ENCODE data around the gene PXDN.
"Not testable (repeated sequence)": the region's sequence is repeated elsewhere in the genome, so short reads cannot be mapped to it uniquely, and the experiment has no call there.

PXDN gene

DNA sequence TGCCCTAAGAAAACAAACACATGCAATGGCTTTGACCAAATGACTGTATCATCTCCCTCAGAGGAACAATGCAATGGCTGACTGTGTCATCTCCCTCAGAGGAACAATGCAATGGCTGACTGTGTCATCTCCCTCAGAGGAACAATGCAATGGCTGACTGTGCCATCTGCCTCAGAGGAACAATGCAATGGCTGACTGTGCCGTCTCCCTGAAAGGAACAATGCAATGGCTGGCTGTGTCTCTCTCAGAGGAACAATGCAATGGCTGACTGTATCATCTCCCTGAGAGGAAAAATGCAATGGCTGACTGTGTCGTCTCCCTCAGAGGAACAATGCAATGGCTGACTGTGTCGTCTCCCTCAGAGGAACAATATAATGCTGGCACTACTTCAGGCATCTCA, 122.3 kb downstream of the PXDN start:
- H3K27ac ChIP-seq (ENCODE audit: insufficient read depth in 1 of 2, low read depth in 1 of 2, low read length in 2 of 2, poor library complexity in 1 of 2, severe bottlenecking in 2 of 2); POLR2A ChIA-PET; H3K4me3 ChIP-seq (ENCODE audit: control insufficient read depth in 1 of 7, extremely low read depth in 1 of 7, insufficient read depth in 4 of 7, low read depth in 2 of 7, low read length in 6 of 7); DNase-seq; H3K36me3 ChIP-seq (ENCODE audit: control insufficient read depth in 4 of 4, insufficient read depth in 4 of 4, low read length in 3 of 4); CTCF ChIA-PET; H3K4me1 ChIP-seq (ENCODE audit: control extremely low read depth in 1 of 4, control insufficient read depth in 4 of 4, insufficient read depth in 4 of 4, low read length in 3 of 4); H3K9me3 ChIP-seq (ENCODE audit: control extremely low read depth in 1 of 5, control insufficient read depth in 4 of 5, insufficient read depth in 2 of 5, low read depth in 1 of 5, low read length in 4 of 5): not testable (repeated sequence)
- WGBS (ENCODE audit: insufficient coverage) = 68% methylated on average over 3 of the region's 3 CpGs
- peaks cover 0 to 11% (median 0%) of the 10 kb centered on the region in 5 experiments for H3K27me3 ChIP-seq (replicated peaks in 2 of 5; ENCODE audit: control insufficient read depth in 4 of 5, insufficient read depth in 5 of 5, low read length in 4 of 5)

- 97% methylated on average over 13 of the region's 13 CpGs for WGBS (ENCODE audit: insufficient coverage)
- H3K36me3 ChIP-seq (ENCODE audit: control insufficient read depth in 4 of 4, insufficient read depth in 4 of 4, low read length in 3 of 4) = no peaks in the 10 kb centered on the region
- ChIA-PET POLR2A (no interaction called here), CTCF (no interaction called here)
- no peak overlapping the region for H3K27ac ChIP-seq (ENCODE audit: insufficient read depth in 1 of 2, low read depth in 1 of 2, low read length in 2 of 2, poor library complexity in 1 of 2, severe bottlenecking in 2 of 2)
- no peak for DNase-seq
- peaks cover 0 to 14% (median 1%) of the 10 kb centered on the region in 5 experiments for H3K27me3 ChIP-seq (replicated peaks in 2 of 5; ENCODE audit: control insufficient read depth in 4 of 5, insufficient read depth in 5 of 5, low read length in 4 of 5)
- no peaks in the 10 kb centered on the region for H3K4me1 ChIP-seq (ENCODE audit: control extremely low read depth in 1 of 4, control insufficient read depth in 4 of 4, insufficient read depth in 4 of 4, low read length in 3 of 4)
- H3K4me3 ChIP-seq (ENCODE audit: control insufficient read depth in 1 of 7, extremely low read depth in 1 of 7, insufficient read depth in 4 of 7, low read depth in 2 of 7, low read length in 6 of 7) = no peak overlapping the region
- no peaks in the 10 kb centered on the region for H3K9me3 ChIP-seq (ENCODE audit: control extremely low read depth in 1 of 5, control insufficient read depth in 4 of 5, insufficient read depth in 2 of 5, low read depth in 1 of 5, low read length in 4 of 5)
Measured at GRCh38 chr2:1621501-1621900, 122.8 kb downstream of the PXDN start.

DNA sequence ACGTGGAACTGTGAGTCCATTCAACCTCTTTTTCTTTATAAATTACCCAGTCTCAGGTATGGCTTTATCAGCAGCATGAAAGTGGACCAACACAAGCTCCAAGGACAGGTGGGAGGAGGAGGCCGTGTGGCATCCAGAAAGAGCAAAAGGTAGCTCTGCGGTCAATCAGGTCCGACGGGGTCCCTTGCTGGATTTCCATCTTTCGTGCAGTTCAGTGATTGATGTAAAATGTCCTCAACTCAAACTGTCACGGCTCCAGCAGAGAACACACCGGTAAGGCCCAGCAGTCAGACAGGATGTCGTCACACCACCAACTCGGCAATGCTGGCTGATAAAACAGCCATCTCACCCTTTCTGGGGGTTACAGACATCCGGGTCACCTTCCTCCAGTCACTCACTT, 123.3 kb downstream of the PXDN start:
- DNase-seq = no peak
- POLR2A ChIA-PET = no interaction called here
- 90% methylated on average over 7 of the region's 11 CpGs for WGBS (ENCODE audit: insufficient coverage)
- Histone ChIP-seq H3K9me3 (ENCODE audit: control extremely low read depth in 1 of 5, control insufficient read depth in 4 of 5, insufficient read depth in 2 of 5, low read depth in 1 of 5, low read length in 4 of 5) (no peaks in the 10 kb centered on the region), H3K4me3 (ENCODE audit: control insufficient read depth in 1 of 7, extremely low read depth in 1 of 7, insufficient read depth in 4 of 7, low read depth in 2 of 7, low read length in 6 of 7) (no peak overlapping the region), H3K36me3 (ENCODE audit: control insufficient read depth in 4 of 4, insufficient read depth in 4 of 4, low read length in 3 of 4) (no peaks in the 10 kb centered on the region), H3K27ac (ENCODE audit: insufficient read depth in 1 of 2, low read depth in 1 of 2, low read length in 2 of 2, poor library complexity in 1 of 2, severe bottlenecking in 2 of 2) (no peak overlapping the region), H3K4me1 (ENCODE audit: control extremely low read depth in 1 of 4, control insufficient read depth in 4 of 4, insufficient read depth in 4 of 4, low read length in 3 of 4) (no peaks in the 10 kb centered on the region), H3K27me3 (replicated peaks in 2 of 5; ENCODE audit: control insufficient read depth in 4 of 5, insufficient read depth in 5 of 5, low read length in 4 of 5) (peaks cover 0 to 11% (median 1%) of the 10 kb centered on the region in 5 experiments)
- CTCF ChIA-PET = no interaction called here

DNA sequence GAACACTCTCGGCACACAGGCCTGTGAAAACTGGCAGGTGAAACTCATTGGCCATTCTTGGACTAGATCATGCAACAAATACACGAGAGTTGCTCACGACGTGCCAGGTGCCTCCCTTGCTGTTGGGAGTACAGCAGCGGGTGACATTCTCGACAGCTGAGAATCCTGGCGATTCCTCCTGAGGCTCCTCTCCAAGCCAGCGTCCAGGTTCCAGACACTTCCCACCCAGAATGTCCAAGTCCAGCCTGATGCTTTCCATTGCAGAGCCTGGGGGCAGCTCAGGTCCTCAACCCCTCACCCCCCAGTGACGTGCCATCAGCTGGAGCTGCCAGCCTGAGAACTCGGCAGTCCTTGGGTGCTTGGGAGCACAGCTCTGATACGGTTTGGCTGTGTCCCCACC, 124.2 kb downstream of the PXDN start:
- Histone ChIP-seq H3K4me3 (ENCODE audit: control insufficient read depth in 1 of 7, extremely low read depth in 1 of 7, insufficient read depth in 4 of 7, low read depth in 2 of 7, low read length in 6 of 7) (no peak overlapping the region), H3K4me1 (ENCODE audit: control extremely low read depth in 1 of 4, control insufficient read depth in 4 of 4, insufficient read depth in 4 of 4, low read length in 3 of 4) (no peaks in the 10 kb centered on the region), H3K36me3 (ENCODE audit: control insufficient read depth in 4 of 4, insufficient read depth in 4 of 4, low read length in 3 of 4) (no peaks in the 10 kb centered on the region), H3K27me3 (replicated peaks in 2 of 5; ENCODE audit: control insufficient read depth in 4 of 5, insufficient read depth in 5 of 5, low read length in 4 of 5) (peaks cover 0 to 4% (median under 1%) of the 10 kb centered on the region in 5 experiments), H3K9me3 (ENCODE audit: control extremely low read depth in 1 of 5, control insufficient read depth in 4 of 5, insufficient read depth in 2 of 5, low read depth in 1 of 5, low read length in 4 of 5) (no peaks in the 10 kb centered on the region), H3K27ac (ENCODE audit: insufficient read depth in 1 of 2, low read depth in 1 of 2, low read length in 2 of 2, poor library complexity in 1 of 2, severe bottlenecking in 2 of 2) (no peak overlapping the region)
- ChIA-PET POLR2A (no interaction called here), CTCF (no interaction called here)
- no peak for DNase-seq
- 94% methylated on average over 7 of the region's 11 CpGs for WGBS (ENCODE audit: insufficient coverage)

DNA sequence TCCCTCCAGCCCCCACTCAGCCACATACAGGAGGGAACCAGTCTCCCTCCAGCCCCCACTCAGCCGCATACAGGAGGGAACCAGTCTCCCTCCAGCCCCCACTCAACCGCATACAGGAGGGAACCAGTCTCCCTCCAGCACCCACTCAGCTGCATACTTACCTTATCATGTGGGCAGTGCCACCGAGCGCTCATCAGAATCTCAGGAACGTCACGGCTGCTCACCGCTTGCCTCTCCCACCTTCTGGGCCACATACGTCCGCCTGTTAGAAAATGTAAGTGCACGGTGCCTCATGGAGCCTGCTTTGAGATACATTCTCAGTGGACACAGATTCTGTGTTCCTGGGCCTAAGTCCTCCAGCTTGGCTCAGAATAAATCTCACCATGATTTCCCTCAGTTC, 124.8 kb downstream of the PXDN start:
- H3K4me3 ChIP-seq (ENCODE audit: control insufficient read depth in 1 of 7, extremely low read depth in 1 of 7, insufficient read depth in 4 of 7, low read depth in 2 of 7, low read length in 6 of 7) = no peak overlapping the region
- H3K9me3 ChIP-seq (ENCODE audit: control extremely low read depth in 1 of 5, control insufficient read depth in 4 of 5, insufficient read depth in 2 of 5, low read depth in 1 of 5, low read length in 4 of 5) = no peaks in the 10 kb centered on the region
- ChIA-PET CTCF (no interaction called here), POLR2A (no interaction called here)
- DNase-seq = no peak
- 76% methylated on average over 9 of the region's 10 CpGs for WGBS (ENCODE audit: insufficient coverage)
- H3K4me1 ChIP-seq (ENCODE audit: control extremely low read depth in 1 of 4, control insufficient read depth in 4 of 4, insufficient read depth in 4 of 4, low read length in 3 of 4) = no peaks in the 10 kb centered on the region
- H3K27me3 ChIP-seq (replicated peaks in 2 of 5; ENCODE audit: control insufficient read depth in 4 of 5, insufficient read depth in 5 of 5, low read length in 4 of 5) = peaks cover 0 to 6% (median 0%) of the 10 kb centered on the region in 5 experiments
- H3K36me3 ChIP-seq (ENCODE audit: control insufficient read depth in 4 of 4, insufficient read depth in 4 of 4, low read length in 3 of 4) = no peaks in the 10 kb centered on the region
- H3K27ac ChIP-seq (ENCODE audit: insufficient read depth in 1 of 2, low read depth in 1 of 2, low read length in 2 of 2, poor library complexity in 1 of 2, severe bottlenecking in 2 of 2) = no peak overlapping the region

- Histone ChIP-seq H3K36me3 (ENCODE audit: control insufficient read depth in 4 of 4, insufficient read depth in 4 of 4, low read length in 3 of 4) (no peaks in the 10 kb centered on the region), H3K9me3 (ENCODE audit: control extremely low read depth in 1 of 5, control insufficient read depth in 4 of 5, insufficient read depth in 2 of 5, low read depth in 1 of 5, low read length in 4 of 5) (no peaks in the 10 kb centered on the region), H3K4me3 (ENCODE audit: control insufficient read depth in 1 of 7, extremely low read depth in 1 of 7, insufficient read depth in 4 of 7, low read depth in 2 of 7, low read length in 6 of 7) (no peak overlapping the region), H3K4me1 (ENCODE audit: control extremely low read depth in 1 of 4, control insufficient read depth in 4 of 4, insufficient read depth in 4 of 4, low read length in 3 of 4) (no peaks in the 10 kb centered on the region), H3K27me3 (replicated peaks in 2 of 5; ENCODE audit: control insufficient read depth in 4 of 5, insufficient read depth in 5 of 5, low read length in 4 of 5) (peaks cover 0 to 6% (median 0%) of the 10 kb centered on the region in 5 experiments), H3K27ac (ENCODE audit: insufficient read depth in 1 of 2, low read depth in 1 of 2, low read length in 2 of 2, poor library complexity in 1 of 2, severe bottlenecking in 2 of 2) (no peak overlapping the region)
- POLR2A ChIA-PET = no interaction called here
- CTCF ChIA-PET = no interaction called here
- no peak for DNase-seq
- no CpG with 5 or more reads among the region's 3 CpGs for WGBS (ENCODE audit: insufficient coverage)
Measured at GRCh38 chr2:1618974-1619373, 125.3 kb downstream of the PXDN start.

GRCh38 chr2:1618191-1618961, 125.9 kb downstream of the PXDN start:
- CTCF ChIA-PET = no interaction called here
- peaks cover 0 to 9% (median 0%) of the 10 kb centered on the region in 5 experiments for H3K27me3 ChIP-seq (replicated peaks in 2 of 5; ENCODE audit: control insufficient read depth in 4 of 5, insufficient read depth in 5 of 5, low read length in 4 of 5)

More at GRCh38 chr2:1618191-1618961, 125.9 kb downstream of the PXDN start:
- POLR2A ChIA-PET = no interaction called here
- no peak overlapping the region for H3K4me3 ChIP-seq (ENCODE audit: control insufficient read depth in 1 of 7, extremely low read depth in 1 of 7, insufficient read depth in 4 of 7, low read depth in 2 of 7, low read length in 6 of 7)
- H3K36me3 ChIP-seq (ENCODE audit: control insufficient read depth in 4 of 4, insufficient read depth in 4 of 4, low read length in 3 of 4) = no peaks in the 10 kb centered on the region
- no peak for DNase-seq
- no peaks in the 10 kb centered on the region for H3K9me3 ChIP-seq (ENCODE audit: control extremely low read depth in 1 of 5, control insufficient read depth in 4 of 5, insufficient read depth in 2 of 5, low read depth in 1 of 5, low read length in 4 of 5)
- H3K27ac ChIP-seq (ENCODE audit: insufficient read depth in 1 of 2, low read depth in 1 of 2, low read length in 2 of 2, poor library complexity in 1 of 2, severe bottlenecking in 2 of 2) = no peak overlapping the region
- H3K4me1 ChIP-seq (ENCODE audit: control extremely low read depth in 1 of 4, control insufficient read depth in 4 of 4, insufficient read depth in 4 of 4, low read length in 3 of 4) = no peaks in the 10 kb centered on the region
- WGBS (ENCODE audit: insufficient coverage) = 95% methylated on average over 18 of the region's 20 CpGs

Data from common myeloid progenitor, CD34-positive (primary cell).